HepG2 (cell line): Measurements from ENCODE around the gene PLIN3. TPM values are rescaled to one million over a fixed set of nuclear protein-coding genes. Genes with fewer than 3 reads are reported as not detected.
A peak's percentile ranks its signal among the peaks of the same experiment; 100 is the strongest.

Source experiments
- ATF3 ChIP-seq: sonication (generic); formaldehyde crosslinking; IDR thresholded peaks from 2 replicates; pipeline ENCODE4 v1.4.0; 2020; ENCODE audit warnings: missing genetic modification reagents
- CREB1 ChIP-seq, 2 experiments: fragments of 450-650 bp in 1 of 2; IDR thresholded peaks; 2 replicates each; pipeline ENCODE4 v1.6.1; 2016 to 2017; ENCODE audit warnings: control low read depth in 1 of 2, mild to moderate bottlenecking in 1 of 2, missing compliant biosample characterization in 1 of 2, missing genetic modification characterization in 1 of 2
- ELF4 ChIP-seq: sonication (generic); formaldehyde crosslinking; IDR thresholded peaks from 2 replicates; pipeline ENCODE4 v1.5.0; 2020; ENCODE audit warnings: missing genetic modification reagents, mild to moderate bottlenecking, moderate library complexity, borderline replicate concordance
- GABPB1 ChIP-seq: IDR thresholded peaks from 2 replicates; pipeline ENCODE4 v1.6.1; 2016; ENCODE audit warnings: mild to moderate bottlenecking, missing genetic modification reagents, moderate library complexity, missing compliant biosample characterization
- ONECUT2 ChIP-seq: sonication (generic); formaldehyde crosslinking; IDR thresholded peaks from 2 replicates; pipeline ENCODE4 v1.4.0; 2020; ENCODE audit warnings: missing genetic modification reagents
- RARA ChIP-seq: IDR thresholded peaks from 2 replicates; pipeline ENCODE4 v1.6.1; 2016; ENCODE audit warnings: missing genetic modification reagents, missing compliant biosample characterization
- RBFOX2 ChIP-seq: fragments of 200-400 bp; formaldehyde crosslinking; IDR thresholded peaks from 2 replicates; pipeline ENCODE4 v1.6.1; 2017; ENCODE audit warnings: low read depth, mild to moderate bottlenecking, low read length
- YY1 ChIP-seq: IDR thresholded peaks from 2 replicates; pipeline ENCODE4 v1.6.1; 2011; ENCODE audit warnings: low read length, low read depth, moderate library complexity, mild to moderate bottlenecking; ENCODE audit not compliant: insufficient read depth, insufficient replicate concordance
- ZNF230 ChIP-seq: sonication (generic); formaldehyde crosslinking; IDR thresholded peaks from 2 replicates; pipeline ENCODE4 v1.4.0; 2020; ENCODE audit warnings: mild to moderate bottlenecking, missing genetic modification reagents
- ZNF432 ChIP-seq: sonication (generic); formaldehyde crosslinking; IDR thresholded peaks from 2 replicates; pipeline ENCODE4 v1.5.0; 2020; ENCODE audit warnings: missing genetic modification reagents, mild to moderate bottlenecking, borderline replicate concordance
- ZNF574 ChIP-seq: sonication (generic); formaldehyde crosslinking; IDR thresholded peaks from 2 replicates; pipeline ENCODE4 v1.4.0; 2020; ENCODE audit warnings: missing genetic modification reagents
- ZXDC ChIP-seq: sonication (generic); formaldehyde crosslinking; IDR thresholded peaks from 2 replicates; pipeline ENCODE4 v1.5.0; 2020; ENCODE audit warnings: mild to moderate bottlenecking, missing genetic modification reagents
- polyA plus RNA-seq, 8 experiments: library from polyadenylated mRNA; depleted of rRNA in 3 of 8; stranded (reverse) in 7 of 8; unstranded in 1 of 8; fragments of >200 nt; fragmentation: Illumina TruSeq in 4 of 8; extraction: Trizol in 4 of 8; gene quantifications; 2 replicates each; pipeline versions ENCODE4 v1.2.1 to v1.2.3, GENCODE V29; 2011 to 2016; ENCODE audit warnings: low read depth in 4 of 8, missing spikeins in 1 of 8, mixed read lengths in 1 of 8; ENCODE audit not compliant: insufficient read depth in 1 of 8
- total RNA-seq, 5 experiments: library from RNA; depleted of rRNA; stranded (reverse); fragments of >200 nt; fragmentation: Illumina TruSeq; extraction: Trizol; gene quantifications; 2 replicates each; pipeline ENCODE4 v1.2.3, GENCODE V29; 2016; ENCODE audit warnings: low read depth in 1 of 5
- TF ChIP-seq, protein P1 (sequence below), 2 experiments: sonication (generic) in 1 of 2; formaldehyde crosslinking in 1 of 2; IDR thresholded peaks; 2 replicates each; pipeline versions ENCODE4 v1.5.1 to v1.6.1; 2011 to 2020; ENCODE audit warnings: borderline replicate concordance in 1 of 2, low read depth in 1 of 2, low read length in 1 of 2, mild to moderate bottlenecking in 1 of 2, missing genetic modification reagents in 1 of 2, moderate library complexity in 1 of 2
- TF ChIP-seq, protein P2 (sequence below): sonication (generic); formaldehyde crosslinking; IDR thresholded peaks from 2 replicates; pipeline ENCODE4 v1.4.0; 2020; ENCODE audit warnings: missing genetic modification reagents

PLIN3 gene
- total and polyA plus RNA-seq, 2 of the 13 experiments (the other 11 are each of a cell fraction or from before 2014, with no cell fraction given): 49.3 to 57.9 TPM

DNA sequence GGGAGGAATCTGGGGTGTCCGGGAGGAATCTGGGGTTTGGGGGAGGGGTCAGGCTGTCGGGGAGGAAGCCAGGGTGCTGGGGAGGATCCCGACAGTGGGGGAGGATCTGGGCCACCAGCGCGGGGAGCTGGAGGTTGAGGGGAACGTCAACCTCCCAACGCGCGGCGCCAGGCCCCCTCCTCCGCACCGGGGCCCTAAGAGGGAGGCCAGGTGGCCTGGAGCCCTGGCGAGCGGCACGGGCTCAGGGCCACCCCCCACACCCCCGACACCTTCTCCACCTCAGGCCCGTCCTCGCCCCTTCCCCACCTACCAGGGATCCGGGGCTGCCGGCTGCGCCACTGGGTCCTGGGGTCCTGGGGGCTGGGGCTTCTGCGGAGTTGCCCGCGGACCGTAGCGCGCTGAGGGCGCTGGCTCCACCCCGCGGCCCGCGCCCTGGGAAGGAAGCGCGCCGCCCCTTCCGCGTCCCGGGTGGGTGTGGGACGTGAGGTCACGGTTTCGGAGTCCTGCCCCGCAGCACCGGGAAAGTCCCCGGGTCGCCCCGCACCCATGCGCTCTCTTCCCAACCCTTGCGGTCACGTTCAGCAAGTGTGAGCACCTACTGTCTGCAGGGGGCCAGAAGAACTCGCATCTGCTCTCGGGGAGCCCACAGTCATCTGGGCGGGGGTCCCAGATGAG is 36.0 kb downstream of the PLIN3 start, which contains the start of gene TICAM1 (continued):
- no peak for TF ChIP-seq ONECUT2 (CRISPR knock-in tag)
- peak; percentile 27; the same call in 1 of the 2 replicates for TF ChIP-seq RARA
- no peak for TF ChIP-seq CREB1 (IDR thresholded peaks at IDR 0.05)
- TF ChIP-seq CREB1 (CRISPR knock-in tag; IDR thresholded peaks at IDR 0.05): no peak
- TF ChIP-seq, protein P1, sequence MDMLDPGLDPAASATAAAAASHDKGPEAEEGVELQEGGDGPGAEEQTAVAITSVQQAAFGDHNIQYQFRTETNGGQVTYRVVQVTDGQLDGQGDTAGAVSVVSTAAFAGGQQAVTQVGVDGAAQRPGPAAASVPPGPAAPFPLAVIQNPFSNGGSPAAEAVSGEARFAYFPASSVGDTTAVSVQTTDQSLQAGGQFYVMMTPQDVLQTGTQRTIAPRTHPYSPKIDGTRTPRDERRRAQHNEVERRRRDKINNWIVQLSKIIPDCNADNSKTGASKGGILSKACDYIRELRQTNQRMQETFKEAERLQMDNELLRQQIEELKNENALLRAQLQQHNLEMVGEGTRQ (IDR thresholded peaks at IDR 0.05; ENCODE audit: low read depth, low read length): no peak
- TF ChIP-seq, protein P1 (CRISPR knock-in tag; IDR thresholded peaks at IDR 0.05; ENCODE audit: borderline replicate concordance): no peak
- TF ChIP-seq ELF4: no peak
- TF ChIP-seq ZXDC (CRISPR knock-in tag): no peak
- TF ChIP-seq ATF3 (CRISPR knock-in tag): no peak
- peak; percentile 84 for TF ChIP-seq RBFOX2
- peak; percentile 82 for TF ChIP-seq GABPB1 (CRISPR knock-in tag)
- TF ChIP-seq ZNF230 (CRISPR knock-in tag): 0 out of 2 replicates have a peak, but pooled peaks have one; percentile 44
- no peak for TF ChIP-seq ZNF574
- no peak for TF ChIP-seq YY1
- TF ChIP-seq, protein P2, sequence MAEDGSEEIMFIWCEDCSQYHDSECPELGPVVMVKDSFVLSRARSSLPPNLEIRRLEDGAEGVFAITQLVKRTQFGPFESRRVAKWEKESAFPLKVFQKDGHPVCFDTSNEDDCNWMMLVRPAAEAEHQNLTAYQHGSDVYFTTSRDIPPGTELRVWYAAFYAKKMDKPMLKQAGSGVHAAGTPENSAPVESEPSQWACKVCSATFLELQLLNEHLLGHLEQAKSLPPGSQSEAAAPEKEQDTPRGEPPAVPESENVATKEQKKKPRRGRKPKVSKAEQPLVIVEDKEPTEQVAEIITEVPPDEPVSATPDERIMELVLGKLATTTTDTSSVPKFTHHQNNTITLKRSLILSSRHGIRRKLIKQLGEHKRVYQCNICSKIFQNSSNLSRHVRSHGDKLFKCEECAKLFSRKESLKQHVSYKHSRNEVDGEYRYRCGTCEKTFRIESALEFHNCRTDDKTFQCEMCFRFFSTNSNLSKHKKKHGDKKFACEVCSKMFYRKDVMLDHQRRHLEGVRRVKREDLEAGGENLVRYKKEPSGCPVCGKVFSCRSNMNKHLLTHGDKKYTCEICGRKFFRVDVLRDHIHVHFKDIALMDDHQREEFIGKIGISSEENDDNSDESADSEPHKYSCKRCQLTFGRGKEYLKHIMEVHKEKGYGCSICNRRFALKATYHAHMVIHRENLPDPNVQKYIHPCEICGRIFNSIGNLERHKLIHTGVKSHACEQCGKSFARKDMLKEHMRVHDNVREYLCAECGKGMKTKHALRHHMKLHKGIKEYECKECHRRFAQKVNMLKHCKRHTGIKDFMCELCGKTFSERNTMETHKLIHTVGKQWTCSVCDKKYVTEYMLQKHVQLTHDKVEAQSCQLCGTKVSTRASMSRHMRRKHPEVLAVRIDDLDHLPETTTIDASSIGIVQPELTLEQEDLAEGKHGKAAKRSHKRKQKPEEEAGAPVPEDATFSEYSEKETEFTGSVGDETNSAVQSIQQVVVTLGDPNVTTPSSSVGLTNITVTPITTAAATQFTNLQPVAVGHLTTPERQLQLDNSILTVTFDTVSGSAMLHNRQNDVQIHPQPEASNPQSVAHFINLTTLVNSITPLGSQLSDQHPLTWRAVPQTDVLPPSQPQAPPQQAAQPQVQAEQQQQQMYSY (CRISPR knock-in tag): no peak
- 0 out of 2 replicates have a peak, but pooled peaks have one; percentile 55 for TF ChIP-seq ZNF432 (CRISPR knock-in tag)
